Naive thymus-derived CD8-positive, alpha-beta T cell (primary cell): ENCODE results near the gene SLC35B2. TPM values are rescaled to one million over a fixed set of nuclear protein-coding genes. Genes with fewer than 3 reads are reported as not detected.

ENCODE experiments used
- ATAC-seq, 2 donors: fragments of 150-1000 bp; cut with Tn5 transposase in 1 of 2; sonication (Bioruptor Pico), chemical (Tn5 transposase) in 1 of 2; 1 replicate in 1 of 2; 2 replicates in 1 of 2; pipeline ENCODE4 v1.10.0; 2021; ENCODE audit warnings: mild to moderate bottlenecking in 2 of 2, moderate library complexity in 2 of 2
- POLR2A ChIA-PET: fragments of 350-600 bp; sonication (Branson Sonifier 250); formaldehyde crosslinking; loops from one replicate; lab custom pipeline; 2021; ENCODE audit warnings: antibody characterized with exemption; lab: Charles Lee
- DNase-seq, 10 donors: peaks; one replicate each; pipeline versions ENCODE4 v3.0.0 to v3.0.0-alpha.2; 2020 to 2022
- H3K27ac Mint-ChIP-seq, 10 donors: one replicate each; pipeline ENCODE4 v1.8.0; 2020 to 2022; ENCODE audit warnings: mild to moderate bottlenecking in 10 of 10, mixed read lengths in 10 of 10, moderate library complexity in 4 of 10, inconsistent platforms in 1 of 10
- H3K27me3 Mint-ChIP-seq, 5 donors: one replicate each; pipeline ENCODE4 v1.8.0; 2021 to 2022; ENCODE audit warnings: mixed read lengths in 5 of 5
- H3K36me3 Mint-ChIP-seq, 3 donors: one replicate each; pipeline ENCODE4 v1.8.0; 2020 to 2022; ENCODE audit warnings: mixed read lengths in 3 of 3, mild to moderate bottlenecking in 2 of 3, inconsistent platforms in 1 of 3
- H3K4me1 Mint-ChIP-seq, 4 donors: one replicate each; pipeline ENCODE4 v1.8.0; 2021 to 2022; ENCODE audit warnings: mixed read lengths in 4 of 4
- H3K4me3 Mint-ChIP-seq, 10 donors: one replicate each; pipeline ENCODE4 v1.8.0; 2020 to 2022; ENCODE audit warnings: mild to moderate bottlenecking in 10 of 10, mixed read lengths in 10 of 10, moderate library complexity in 6 of 10, inconsistent platforms in 1 of 10
- H3K9me3 Mint-ChIP-seq, 9 donors: one replicate each; pipeline ENCODE4 v1.8.0; 2020 to 2022; ENCODE audit warnings: mixed read lengths in 9 of 9, mild to moderate bottlenecking in 3 of 9, inconsistent platforms in 1 of 9, moderate library complexity in 1 of 9
- polyA plus RNA-seq, 3 donors: library from polyadenylated mRNA; unstranded; fragments of 300-500 nt; fragmentation: Illumina TruSeq; gene quantifications; one replicate each; pipeline ENCODE4 v1.2.3, GENCODE V29; 2021
- total RNA-seq, 8 experiments: library from RNA in 2 of 8; stranded (reverse) in 2 of 8; gene quantifications; one replicate each; pipeline ENCODE4 v1.2.3 and lab custom pipeline; 2021 to 2026

Gene SLC35B2
- total and polyA plus RNA-seq, 5 experiments from 2014 or later, result 18.0 to 40.1 (median 31.9) TPM

- Mint-ChIP-seq H3K27ac (no peak overlapping the region), H3K27me3 (peaks cover 29 to 70% (median 53%) of the 10 kb centered on the region in 5 donors), H3K36me3 (peaks cover 0 to 3% (median 2%) of the 10 kb centered on the region in 3 donors), H3K4me1 (peaks cover 0 to 6% (median 0%) of the 10 kb centered on the region in 4 donors), H3K9me3 (no peaks in the 10 kb centered on the region), H3K4me3 (no peak overlapping the region)
- ATAC-seq (no peak), DNase-seq (no peak)
- POLR2A ChIA-PET, result no interaction called here
Observed at GRCh38 chr6:44284121-44284520, 26.8 kb upstream of the SLC35B2 start.

DNA sequence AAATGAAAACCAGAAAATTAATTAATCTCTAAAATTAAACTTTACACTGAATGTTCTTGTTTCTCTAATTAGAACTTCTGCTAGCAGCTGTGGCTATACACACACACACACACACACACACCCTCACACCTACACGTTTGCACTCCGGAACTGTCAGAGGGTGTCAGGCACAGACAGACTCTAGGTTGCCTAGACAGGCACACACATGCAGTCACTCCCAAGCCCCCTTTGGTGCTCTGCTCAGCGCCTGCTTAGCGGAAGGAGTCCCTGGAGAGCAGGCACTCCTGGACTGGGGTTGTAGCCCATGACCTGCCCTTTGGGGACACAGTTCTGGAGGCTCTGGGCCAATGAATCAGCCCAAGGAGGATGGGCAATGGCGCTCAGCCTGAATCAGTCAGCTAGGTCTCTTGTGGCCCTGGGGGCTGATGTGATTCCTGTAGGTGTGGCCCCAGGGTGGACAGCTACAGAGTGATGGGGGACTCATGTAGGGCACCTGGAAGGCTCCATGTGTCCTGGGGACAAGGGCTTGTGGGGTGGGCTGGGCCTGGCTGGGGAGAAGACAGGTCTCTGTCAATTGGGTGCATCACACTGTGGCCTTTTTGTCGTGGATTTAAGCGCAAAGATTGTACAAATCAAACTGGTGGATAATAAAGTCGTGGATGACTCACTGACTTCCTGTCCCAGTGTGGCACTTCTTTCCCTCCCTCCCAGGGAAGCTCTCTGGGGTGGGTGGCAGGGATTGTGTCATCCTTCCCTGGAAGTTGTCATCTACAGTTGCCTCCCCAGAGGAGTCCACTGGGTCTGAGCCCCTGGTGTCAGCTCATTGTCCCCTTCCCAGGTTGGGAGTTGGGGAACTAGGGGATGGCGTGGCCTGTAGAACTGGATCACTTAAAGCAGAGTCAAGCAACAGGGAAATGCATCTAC, 21.7 kb upstream of the SLC35B2 start:
- Mint-ChIP-seq H3K4me3 (peak overlapping the region in 1 of 10 donors; percentile 26), H3K4me1 (peaks cover 5 to 8% (median 6%) of the 10 kb centered on the region in 4 donors), H3K36me3 (peaks cover 0 to 2% (median 0%) of the 10 kb centered on the region in 3 donors), H3K9me3 (no peaks in the 10 kb centered on the region), H3K27ac (no peak overlapping the region), H3K27me3 (peaks cover 17 to 58% (median 39%) of the 10 kb centered on the region in 5 donors)
- POLR2A ChIA-PET, result no interaction called here
- no peak for ATAC-seq
- no peak for DNase-seq

- ATAC-seq, result no peak
- peaks cover 20 to 58% (median 41%) of the 10 kb centered on the region in 5 donors for H3K27me3 Mint-ChIP-seq
- no peaks in the 10 kb centered on the region for H3K9me3 Mint-ChIP-seq
- peaks cover 5 to 8% (median 6%) of the 10 kb centered on the region in 4 donors for H3K4me1 Mint-ChIP-seq
- H3K4me3 Mint-ChIP-seq, result no peak overlapping the region
- POLR2A ChIA-PET, result interaction anchor here (0.5 to 1.0 kb wide), 3 partner anchors 16 to 22 kb away, joined by 3 to 5 read pairs (median 4); no protein-coding TSS in a partner anchor
- H3K27ac Mint-ChIP-seq, result no peak overlapping the region
- peaks cover 0 to 2% (median 0%) of the 10 kb centered on the region in 3 donors for H3K36me3 Mint-ChIP-seq
- DNase-seq, result no peak
Observed at GRCh38 chr6:44278315-44278714, 21.0 kb upstream of the SLC35B2 start.

DNA sequence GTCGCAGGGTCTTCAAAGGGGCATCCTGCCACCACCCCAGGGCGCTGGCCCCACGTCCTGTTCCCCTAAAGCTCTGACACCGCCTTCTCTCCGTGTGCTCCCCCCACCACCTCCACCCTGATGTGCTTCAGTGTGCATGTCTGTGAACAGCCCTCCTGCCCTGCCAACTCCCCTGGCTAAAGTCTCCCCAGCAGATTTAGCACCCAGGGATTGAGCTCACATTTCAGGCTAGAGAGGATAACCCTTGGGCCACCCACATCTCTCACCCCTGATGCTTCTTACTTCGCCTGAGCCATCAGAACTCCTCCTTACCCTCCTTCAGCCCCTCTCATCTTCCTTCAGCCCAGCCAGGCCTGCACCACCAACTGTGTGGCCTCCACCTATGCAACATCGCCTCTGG, 20.4 kb upstream of the SLC35B2 start:
- ATAC-seq (no peak), DNase-seq (no peak)
- POLR2A ChIA-PET, result interaction anchor here (0.5 to 1.0 kb wide), 3 partner anchors 16 to 21 kb away, joined by 3 to 5 read pairs (median 4); no protein-coding TSS in a partner anchor
- peaks cover 0 to 2% (median 0%) of the 10 kb centered on the region in 3 donors for H3K36me3 Mint-ChIP-seq
- H3K4me3 Mint-ChIP-seq, result peak overlapping the region in 2 of 10 donors; percentile 50 to 64
- H3K9me3 Mint-ChIP-seq, result no peaks in the 10 kb centered on the region
- H3K27me3 Mint-ChIP-seq, result peaks cover 26 to 62% (median 43%) of the 10 kb centered on the region in 5 donors
- H3K4me1 Mint-ChIP-seq, result peaks cover 5 to 8% (median 6%) of the 10 kb centered on the region in 4 donors
- no peak overlapping the region for H3K27ac Mint-ChIP-seq

- POLR2A ChIA-PET, result interaction anchor here (1.0 kb wide), 1 partner anchor 20 kb away, joined by 5 read pairs; no protein-coding TSS in a partner anchor
- peak overlapping the region in 1 of 10 donors; percentile 9 for H3K27ac Mint-ChIP-seq
- no peak for ATAC-seq
- H3K36me3 Mint-ChIP-seq, result peaks cover 0 to 2% (median 0%) of the 10 kb centered on the region in 3 donors
- H3K9me3 Mint-ChIP-seq, result no peaks in the 10 kb centered on the region
- H3K27me3 Mint-ChIP-seq, result peaks cover 29 to 67% (median 48%) of the 10 kb centered on the region in 5 donors
- DNase-seq, result no peak
- H3K4me3 Mint-ChIP-seq, result peak overlapping the region in 9 of 10 donors; percentile 12 to 58 (median 49)
- peaks cover 5 to 8% (median 6%) of the 10 kb centered on the region in 4 donors for H3K4me1 Mint-ChIP-seq
Observed at GRCh38 chr6:44276667-44277640, 19.6 kb upstream of the SLC35B2 start.

DNA sequence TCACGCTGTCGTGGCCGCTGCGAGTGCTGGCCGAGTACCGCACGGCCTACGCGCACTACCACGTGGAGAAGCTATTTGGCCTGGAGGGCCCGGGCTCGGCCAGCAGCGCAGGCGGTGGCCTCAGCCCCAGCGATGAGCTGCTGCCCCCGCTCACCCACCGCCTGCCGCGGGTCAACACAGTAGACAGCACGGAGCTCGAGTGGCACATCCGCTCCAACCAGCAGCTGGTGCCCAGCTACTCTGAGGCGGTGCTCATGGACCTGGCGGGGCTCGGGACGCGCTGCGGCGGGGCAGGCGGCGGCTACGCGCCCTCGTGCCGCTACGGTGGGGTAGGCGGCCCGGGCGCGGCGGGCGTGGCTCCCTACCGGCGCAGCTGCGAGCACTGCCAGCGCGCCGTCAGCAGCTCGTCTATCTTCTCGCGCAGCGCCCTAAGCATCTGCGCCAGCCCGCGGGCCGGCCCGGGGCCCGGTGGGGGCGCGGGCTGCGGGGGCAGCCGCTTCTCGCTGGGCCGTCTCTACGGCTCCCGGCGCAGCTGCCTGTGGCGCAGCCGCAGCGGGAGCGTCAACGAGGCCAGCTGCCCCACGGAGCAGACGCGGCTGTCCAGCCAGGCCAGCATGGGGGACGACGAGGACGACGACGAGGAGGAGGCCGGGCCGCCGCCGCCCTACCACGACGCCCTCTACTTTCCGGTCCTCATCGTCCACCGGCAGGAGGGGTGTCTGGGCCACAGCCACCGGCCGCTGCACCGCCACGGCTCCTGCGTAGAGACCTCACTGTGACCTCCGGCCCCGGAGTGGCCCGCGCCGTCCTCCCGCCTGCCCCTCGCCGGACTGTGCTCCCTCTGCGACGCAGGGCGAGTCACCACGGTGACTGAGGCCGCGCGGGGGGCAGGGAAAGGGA, 18.7 kb upstream of the SLC35B2 start:
- DNase-seq (peak in 2 of 10 donors; percentile 35 to 41), ATAC-seq (peak; percentile 83 to 86)
- POLR2A ChIA-PET, result interaction anchor here (0.5 kb wide), 1 partner anchor 17 kb away, joined by 8 read pairs; no protein-coding TSS in a partner anchor
- peaks cover 0 to 2% (median 0%) of the 10 kb centered on the region in 3 donors for H3K36me3 Mint-ChIP-seq
- H3K4me3 Mint-ChIP-seq, result peak overlapping the region in 4 of 10 donors; percentile 7 to 58 (median 30)
- peaks cover 31 to 75% (median 57%) of the 10 kb centered on the region in 5 donors for H3K27me3 Mint-ChIP-seq
- no peaks in the 10 kb centered on the region for H3K9me3 Mint-ChIP-seq
- H3K27ac Mint-ChIP-seq, result no peak overlapping the region
- H3K4me1 Mint-ChIP-seq, result peaks cover 5 to 15% (median 10%) of the 10 kb centered on the region in 4 donors

GRCh38 chr6:44275271-44275748, 18.0 kb upstream of the SLC35B2 start:
- DNase-seq (no peak), ATAC-seq (no peak)
- Mint-ChIP-seq H3K9me3 (no peaks in the 10 kb centered on the region), H3K4me1 (peaks cover 5 to 17% (median 10%) of the 10 kb centered on the region in 4 donors), H3K27ac (no peak overlapping the region), H3K4me3 (peak overlapping the region in 3 of 10 donors; percentile 7 to 48 (median 47)), H3K27me3 (peaks cover 31 to 75% (median 57%) of the 10 kb centered on the region in 5 donors), H3K36me3 (peaks cover 0 to 2% (median 0%) of the 10 kb centered on the region in 3 donors)
- POLR2A ChIA-PET, result interaction anchor here (0.5 kb wide), 1 partner anchor 18 kb away, joined by 8 read pairs; no protein-coding TSS in a partner anchor

DNA sequence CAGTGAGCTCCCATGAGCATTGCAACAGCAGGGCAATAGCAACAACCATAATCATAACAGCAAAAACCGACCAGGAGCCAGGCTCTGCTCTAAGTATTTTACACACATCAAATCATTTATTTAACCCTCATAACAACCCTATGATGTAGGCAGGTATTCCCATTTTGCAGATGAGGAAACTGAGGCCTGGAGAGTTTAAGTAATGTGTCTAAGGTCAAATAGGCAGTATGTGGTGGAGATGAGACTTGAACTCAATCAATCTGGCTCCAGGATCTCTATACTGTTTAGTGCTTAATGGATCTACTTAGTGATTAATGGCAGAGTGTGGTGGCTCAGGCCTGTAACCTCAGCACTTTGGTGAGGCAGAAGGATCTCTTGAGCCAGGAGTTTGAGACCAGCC, 16.3 kb upstream of the SLC35B2 start:
- peaks cover 8 to 22% (median 16%) of the 10 kb centered on the region in 4 donors for H3K4me1 Mint-ChIP-seq
- peaks cover 29 to 64% (median 52%) of the 10 kb centered on the region in 5 donors for H3K27me3 Mint-ChIP-seq
- ATAC-seq (no peak), DNase-seq (no peak)
- no peak overlapping the region for H3K27ac Mint-ChIP-seq
- POLR2A ChIA-PET, result interaction anchor here (0.6 kb wide), 1 partner anchor 813 kb away, joined by 3 read pairs; no protein-coding TSS in a partner anchor
- peaks cover 0 to 2% (median 0%) of the 10 kb centered on the region in 3 donors for H3K36me3 Mint-ChIP-seq
- H3K4me3 Mint-ChIP-seq, result no peak overlapping the region
- H3K9me3 Mint-ChIP-seq, result no peaks in the 10 kb centered on the region

GRCh38 chr6:44272999-44273566, 15.8 kb upstream of the SLC35B2 start:
- peaks cover 29 to 60% (median 52%) of the 10 kb centered on the region in 5 donors for H3K27me3 Mint-ChIP-seq
- H3K27ac Mint-ChIP-seq, result no peak overlapping the region
- peaks cover 0 to 2% (median 0%) of the 10 kb centered on the region in 3 donors for H3K36me3 Mint-ChIP-seq
- ATAC-seq (no peak), DNase-seq (no peak)
- H3K9me3 Mint-ChIP-seq, result no peaks in the 10 kb centered on the region
- peaks cover 8 to 23% (median 16%) of the 10 kb centered on the region in 4 donors for H3K4me1 Mint-ChIP-seq
- H3K4me3 Mint-ChIP-seq, result peak overlapping the region in 2 of 10 donors; percentile 34 to 35
- POLR2A ChIA-PET, result no interaction called here

GRCh38 chr6:44272529-44272928, 15.2 kb upstream of the SLC35B2 start:
- Mint-ChIP-seq H3K27me3 (peaks cover 25 to 54% (median 47%) of the 10 kb centered on the region in 5 donors), H3K27ac (peak overlapping the region in 1 of 10 donors; percentile 28), H3K36me3 (peaks cover 0 to 2% (median 0%) of the 10 kb centered on the region in 3 donors), H3K9me3 (no peaks in the 10 kb centered on the region), H3K4me3 (peak overlapping the region in 4 of 10 donors; percentile 10 to 62 (median 52)), H3K4me1 (peaks cover 8 to 27% (median 20%) of the 10 kb centered on the region in 4 donors)
- DNase-seq (no peak), ATAC-seq (no peak)
- POLR2A ChIA-PET, result no interaction called here
